ENCODE data around the gene RBPJL. TPM values are rescaled to one million over a fixed set of nuclear protein-coding genes. Genes with fewer than 3 reads are reported as not detected.
A peak's percentile ranks its signal among the peaks of the same experiment; 100 is the strongest.
"Not testable (repeated sequence)": the region's sequence is repeated elsewhere in the genome, so short reads cannot be mapped to it uniquely, and the experiment has no call there.

The RBPJL gene
- total RNA-seq, 1 experiment from 2014 or later, result not detected

GRCh38 chr20:45344168-45344860 lies 37.7 kb downstream of the RBPJL start:
- Histone ChIP-seq H3K4me3 (peak overlapping the region; percentile 95), H3K9me3 (no peaks in the 10 kb centered on the region), H3K27me3 (no peaks in the 10 kb centered on the region), H3K36me3 (peaks cover 80% of the 10 kb centered on the region)
- DNase-seq, result peak; percentile 92

GRCh38 chr20:45345104-45345936 lies 38.7 kb downstream of the RBPJL start:
- H3K36me3 ChIP-seq, result peaks cover 70% of the 10 kb centered on the region
- no peaks in the 10 kb centered on the region for H3K9me3 ChIP-seq
- H3K27me3 ChIP-seq, result no peaks in the 10 kb centered on the region
- peak; percentile 61 for DNase-seq
- H3K4me3 ChIP-seq, result peak overlapping the region; percentile 95

- no peak for DNase-seq
Observed at GRCh38 chr20:45346291-45346718, 39.7 kb downstream of the RBPJL start.

GRCh38 chr20:45346851-45347250 lies 40.2 kb downstream of the RBPJL start:
- no peaks in the 10 kb centered on the region for H3K27me3 ChIP-seq
- no peak for DNase-seq
- peaks cover 54% of the 10 kb centered on the region for H3K36me3 ChIP-seq
- H3K9me3 ChIP-seq, result no peaks in the 10 kb centered on the region
- peak overlapping the region; percentile 95 for H3K4me3 ChIP-seq

More at GRCh38 chr20:45346291-45346718, 39.7 kb downstream of the RBPJL start:
- Histone ChIP-seq H3K9me3 (no peaks in the 10 kb centered on the region), H3K27me3 (no peaks in the 10 kb centered on the region), H3K36me3 (peaks cover 60% of the 10 kb centered on the region), H3K4me3 (peak overlapping the region; percentile 95)

GRCh38 chr20:45347297-45347935 lies 40.8 kb downstream of the RBPJL start:
- Histone ChIP-seq H3K36me3 (peaks cover 49% of the 10 kb centered on the region), H3K4me3 (peak overlapping the region; percentile 95), H3K27me3 (no peaks in the 10 kb centered on the region), H3K9me3 (no peaks in the 10 kb centered on the region)
- no peak for DNase-seq

GRCh38 chr20:45347936-45348778 lies 41.5 kb downstream of the RBPJL start, which contains the start of gene SDC4:
Gene SDC4, minus strand, starts transcription at chr20:45348424. Its CDS starts 40 bp downstream, at chr20:45348384.
- Histone ChIP-seq H3K36me3 (peaks cover 42% of the 10 kb centered on the region), H3K4me3 (peak within 1 kb of the TSS; percentile 95), H3K27me3 (no peaks in the 10 kb centered on the region), H3K9me3 (no peaks in the 10 kb centered on the region)
- peak; percentile 87 for DNase-seq

- H3K9me3 ChIP-seq, result no peaks in the 10 kb centered on the region
- H3K27me3 ChIP-seq, result no peaks in the 10 kb centered on the region
- H3K4me3 ChIP-seq, result no peak overlapping the region
- no peak for DNase-seq
- peaks cover 23% of the 10 kb centered on the region for H3K36me3 ChIP-seq
Observed at GRCh38 chr20:45350217-45350616, 43.6 kb downstream of the RBPJL start.

GRCh38 chr20:45350795-45351194 lies 44.2 kb downstream of the RBPJL start:
- H3K27me3 ChIP-seq, H3K4me3 ChIP-seq, DNase-seq, H3K9me3 ChIP-seq: not testable (repeated sequence)
- peaks cover 18% of the 10 kb centered on the region for H3K36me3 ChIP-seq

GRCh38 chr20:45352729-45353128 lies 46.1 kb downstream of the RBPJL start:
- no peaks in the 10 kb centered on the region for H3K9me3 ChIP-seq
- DNase-seq, result no peak
- no peaks in the 10 kb centered on the region; the same call in 1 of the 2 replicates for H3K36me3 ChIP-seq
- no peak overlapping the region for H3K4me3 ChIP-seq
- H3K27me3 ChIP-seq, result no peaks in the 10 kb centered on the region

- no peak overlapping the region for H3K4me3 ChIP-seq
- DNase-seq, result no peak
- no peaks in the 10 kb centered on the region for H3K9me3 ChIP-seq
- no peaks in the 10 kb centered on the region for H3K36me3 ChIP-seq
- no peaks in the 10 kb centered on the region for H3K27me3 ChIP-seq
Observed at GRCh38 chr20:45353746-45354145, 47.1 kb downstream of the RBPJL start.

- H3K4me3 ChIP-seq, result peak overlapping the region; percentile 9
- no peaks in the 10 kb centered on the region for H3K27me3 ChIP-seq
- no peaks in the 10 kb centered on the region for H3K36me3 ChIP-seq
- H3K9me3 ChIP-seq, result no peaks in the 10 kb centered on the region
- DNase-seq, result no peak
Observed at GRCh38 chr20:45354423-45355208, 48.0 kb downstream of the RBPJL start.

GRCh38 chr20:45355209-45356084 lies 48.8 kb downstream of the RBPJL start:
- H3K4me3 ChIP-seq, result peak overlapping the region; percentile 9
- H3K36me3 ChIP-seq, result no peaks in the 10 kb centered on the region
- DNase-seq, result peak; percentile 66
- no peaks in the 10 kb centered on the region for H3K9me3 ChIP-seq
- H3K27me3 ChIP-seq, result no peaks in the 10 kb centered on the region

- Histone ChIP-seq H3K36me3 (0 out of 2 replicates have a peak, but pooled peaks cover 2% of the 10 kb centered on the region), H3K9me3 (no peaks in the 10 kb centered on the region), H3K27me3 (no peaks in the 10 kb centered on the region), H3K4me3 (no peak overlapping the region)
- peak; percentile 74 for DNase-seq
Observed at GRCh38 chr20:45358282-45359068, 51.8 kb downstream of the RBPJL start.

- Histone ChIP-seq H3K36me3 (0 out of 2 replicates have a peak, but pooled peaks cover 2% of the 10 kb centered on the region), H3K4me3 (no peak overlapping the region), H3K9me3 (no peaks in the 10 kb centered on the region), H3K27me3 (no peaks in the 10 kb centered on the region)
- no peak for DNase-seq
Observed at GRCh38 chr20:45359069-45359405, 52.4 kb downstream of the RBPJL start.

Data from MG63 (cell line).